ACC112 (cell line): ENCODE results near the gene SKIC8.
A peak's percentile ranks its signal among the peaks of the same experiment; 100 is the strongest.

ENCODE experiments used
- H2AFZ ChIP-seq: fragments of 200-600 bp; sonication (generic); one replicate; pipeline ENCODE4 v1.6.0; 2017; ENCODE audit warnings: antibody characterized with exemption, low read length; ENCODE audit not compliant: unreplicated experiment
- H3K27ac ChIP-seq: fragments of 200-600 bp; sonication (generic); 2 replicates; pipeline ENCODE4 v1.5.1; 2014; ENCODE audit warnings: low read depth, mild to moderate bottlenecking, antibody characterized with exemption, low read length, moderate library complexity
- H3K27me3 ChIP-seq: fragments of 200-600 bp; sonication (generic); 2 replicates; pipeline ENCODE4 v1.6.1; 2014; ENCODE audit warnings: mild to moderate bottlenecking, antibody characterized with exemption, low read length, moderate library complexity, mixed read lengths; ENCODE audit not compliant: insufficient read depth
- H3K36me3 ChIP-seq: fragments of 200-600 bp; sonication (generic); 2 replicates; pipeline ENCODE4 v1.6.1; 2016; ENCODE audit warnings: mild to moderate bottlenecking, antibody characterized with exemption, low read length, moderate library complexity, mixed read lengths; ENCODE audit not compliant: insufficient read depth
- H3K4me1 ChIP-seq: fragments of 200-600 bp; sonication (generic); one replicate; pipeline ENCODE4 v1.6.1; 2016; ENCODE audit warnings: low read length, mixed read lengths; ENCODE audit not compliant: insufficient read depth, unreplicated experiment, control insufficient read depth
- H3K4me3 ChIP-seq: fragments of 200-600 bp; sonication (generic); 2 replicates; pipeline ENCODE4 v1.5.1; 2014; ENCODE audit warnings: mild to moderate bottlenecking, low read depth, low read length
- H3K79me2 ChIP-seq: fragments of 200-600 bp; sonication (generic); one replicate; pipeline ENCODE4 v1.6.0; 2016; ENCODE audit warnings: low read length; ENCODE audit not compliant: control insufficient read depth, unreplicated experiment, insufficient read depth

Gene SKIC8

GRCh38 chr15:78266229-78266628 is 33.2 kb downstream of the SKIC8 start:
- H3K4me3 ChIP-seq: no peak overlapping the region
- peaks cover 11% of the 10 kb centered on the region for H3K79me2 ChIP-seq
- no peak overlapping the region for H2AFZ ChIP-seq
- H3K36me3 ChIP-seq: no peaks in the 10 kb centered on the region
- H3K4me1 ChIP-seq: peaks cover 14% of the 10 kb centered on the region
- H3K27me3 ChIP-seq: no peaks in the 10 kb centered on the region; the same call in 1 of the 2 replicates
- no peak overlapping the region for H3K27ac ChIP-seq

- peaks cover 11% of the 10 kb centered on the region for H3K79me2 ChIP-seq
Measured at GRCh38 chr15:78265752-78266224, 33.6 kb downstream of the SKIC8 start.

GRCh38 chr15:78265137-78265460 is 34.3 kb downstream of the SKIC8 start:
- peak overlapping the region; percentile 84 for H2AFZ ChIP-seq
- no peaks in the 10 kb centered on the region; the same call in 1 of the 2 replicates for H3K27me3 ChIP-seq
- H3K27ac ChIP-seq: no peak overlapping the region
- H3K36me3 ChIP-seq: no peaks in the 10 kb centered on the region
- H3K4me1 ChIP-seq: peaks cover 14% of the 10 kb centered on the region
- peaks cover 11% of the 10 kb centered on the region for H3K79me2 ChIP-seq
- H3K4me3 ChIP-seq: peak overlapping the region; percentile 90

More at GRCh38 chr15:78265752-78266224, 33.6 kb downstream of the SKIC8 start:
- Histone ChIP-seq H3K36me3 (no peaks in the 10 kb centered on the region), H3K27me3 (no peaks in the 10 kb centered on the region; the same call in 1 of the 2 replicates), H3K4me1 (peaks cover 14% of the 10 kb centered on the region), H2AFZ (no peak overlapping the region), H3K27ac (no peak overlapping the region), H3K4me3 (peak overlapping the region; percentile 90)

- Histone ChIP-seq H3K4me3 (peak within 1 kb of the TSS; percentile 90), H3K36me3 (no peaks in the 10 kb centered on the region), H2AFZ (peak within 1 kb of the TSS; percentile 84), H3K79me2 (peaks cover 11% of the 10 kb centered on the region), H3K27ac (no peak within 1 kb of the TSS; the same call in 1 of the 2 replicates), H3K27me3 (no peaks in the 10 kb centered on the region; the same call in 1 of the 2 replicates), H3K4me1 (peaks cover 14% of the 10 kb centered on the region)
Measured at GRCh38 chr15:78264304-78265136, 34.9 kb downstream of the SKIC8 start, which contains the start of gene DNAJA4. DNAJA4 (plus strand) TSS chr15:78264562; CDS start chr15:78264764, 202 bp downstream.

- no peak overlapping the region for H3K27ac ChIP-seq
- no peaks in the 10 kb centered on the region for H3K36me3 ChIP-seq
- peaks cover 14% of the 10 kb centered on the region for H3K4me1 ChIP-seq
- H3K4me3 ChIP-seq: peak overlapping the region; percentile 90
- H3K27me3 ChIP-seq: no peaks in the 10 kb centered on the region; the same call in 1 of the 2 replicates
- H2AFZ ChIP-seq: peak overlapping the region; percentile 81
- peaks cover 11% of the 10 kb centered on the region for H3K79me2 ChIP-seq
Measured at GRCh38 chr15:78263907-78264303, 35.5 kb downstream of the SKIC8 start.

- peaks cover 11% of the 10 kb centered on the region for H3K79me2 ChIP-seq
- no peaks in the 10 kb centered on the region; the same call in 1 of the 2 replicates for H3K27me3 ChIP-seq
- H3K4me1 ChIP-seq: peaks cover 14% of the 10 kb centered on the region
- H3K27ac ChIP-seq: no peak overlapping the region
- no peaks in the 10 kb centered on the region for H3K36me3 ChIP-seq
- no peak overlapping the region for H3K4me3 ChIP-seq
- no peak overlapping the region for H2AFZ ChIP-seq
Measured at GRCh38 chr15:78263351-78263781, 36.0 kb downstream of the SKIC8 start.

- H3K4me3 ChIP-seq: no peak overlapping the region
- no peak overlapping the region for H2AFZ ChIP-seq
- no peaks in the 10 kb centered on the region; the same call in 1 of the 2 replicates for H3K27me3 ChIP-seq
- no peak overlapping the region for H3K27ac ChIP-seq
- H3K36me3 ChIP-seq: no peaks in the 10 kb centered on the region
- H3K79me2 ChIP-seq: peaks cover 10% of the 10 kb centered on the region
- H3K4me1 ChIP-seq: peaks cover 8% of the 10 kb centered on the region
Measured at GRCh38 chr15:78261062-78261461, 38.3 kb downstream of the SKIC8 start.

GRCh38 chr15:78260489-78260888 is 38.9 kb downstream of the SKIC8 start:
- Histone ChIP-seq H3K27me3 (no peaks in the 10 kb centered on the region; the same call in 1 of the 2 replicates), H3K36me3 (no peaks in the 10 kb centered on the region), H3K79me2 (peaks cover 5% of the 10 kb centered on the region), H2AFZ (no peak overlapping the region), H3K4me1 (peaks cover 3% of the 10 kb centered on the region), H3K4me3 (no peak overlapping the region), H3K27ac (no peak overlapping the region)

- no peak overlapping the region for H3K27ac ChIP-seq
- no peak overlapping the region for H2AFZ ChIP-seq
- no peaks in the 10 kb centered on the region for H3K27me3 ChIP-seq
- H3K4me3 ChIP-seq: no peak overlapping the region
- H3K79me2 ChIP-seq: no peaks in the 10 kb centered on the region
- no peaks in the 10 kb centered on the region for H3K4me1 ChIP-seq
- H3K36me3 ChIP-seq: no peaks in the 10 kb centered on the region
Measured at GRCh38 chr15:78259232-78259631, 40.2 kb downstream of the SKIC8 start.

- Histone ChIP-seq H3K79me2 (no peaks in the 10 kb centered on the region), H3K4me1 (no peaks in the 10 kb centered on the region), H3K4me3 (no peak overlapping the region), H3K27me3 (no peaks in the 10 kb centered on the region), H3K27ac (no peak overlapping the region), H3K36me3 (no peaks in the 10 kb centered on the region), H2AFZ (no peak overlapping the region)
Measured at GRCh38 chr15:78257681-78258080, 41.7 kb downstream of the SKIC8 start.

GRCh38 chr15:78256044-78256437 is 43.4 kb downstream of the SKIC8 start:
- Histone ChIP-seq H3K4me1 (no peaks in the 10 kb centered on the region), H3K4me3 (no peak overlapping the region), H3K36me3 (no peaks in the 10 kb centered on the region), H3K27me3 (peaks cover 5% of the 10 kb centered on the region; the same call in 1 of the 2 replicates), H3K79me2 (no peaks in the 10 kb centered on the region), H3K27ac (no peak overlapping the region), H2AFZ (no peak overlapping the region)
